ENCODE results near the gene RER1. TPM values are rescaled to one million over a fixed set of nuclear protein-coding genes. Genes with fewer than 3 reads are reported as not detected.

Gene RER1, protein sequence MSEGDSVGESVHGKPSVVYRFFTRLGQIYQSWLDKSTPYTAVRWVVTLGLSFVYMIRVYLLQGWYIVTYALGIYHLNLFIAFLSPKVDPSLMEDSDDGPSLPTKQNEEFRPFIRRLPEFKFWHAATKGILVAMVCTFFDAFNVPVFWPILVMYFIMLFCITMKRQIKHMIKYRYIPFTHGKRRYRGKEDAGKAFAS
- 56.7 and 64.4 TPM in 2 replicates for total RNA-seq

GRCh38 chr1:2391041-2391930 lies at the start of gene RER1, which contains the start of gene MORN1:
Gene RER1, plus strand, starts transcription at chr1:2391841. Its CDS starts 3,950 bp downstream, at chr1:2395791.
Gene MORN1, minus strand, starts transcription at chr1:2391554. Its CDS starts 21 bp downstream, at chr1:2391533.

GRCh38 chr1:2412395-2412772 lies 20.7 kb downstream of the RER1 start, which contains the start of gene PEX10:
Gene PEX10, minus strand, starts transcription at chr1:2412564. Its CDS starts 62 bp downstream, at chr1:2412502.

Other genes starting within 250 kb of the RER1 start
- 53.6 and 76.1 TPM in 2 replicates for gene FAAP20, start 197.1 kb upstream of the RER1 start, total RNA-seq
- gene SKI, start 163.5 kb upstream of the RER1 start, total RNA-seq: 36.0 and 46.5 TPM in 2 replicates
- gene MORN1, start 287 bp upstream of the RER1 start, total RNA-seq: 2.8 and 8.6 TPM in 2 replicates
- gene PEX10, start 20.7 kb downstream of the RER1 start, total RNA-seq: 45.3 and 46.5 TPM in 2 replicates
- 0.38 TPM in 1 of 2 replicates, not detected in the other for gene PLCH2, start 84.4 kb downstream of the RER1 start, total RNA-seq
- 18.8 and 30.0 TPM in 2 replicates for gene PANK4, start 134.8 kb downstream of the RER1 start, total RNA-seq
- gene HES5, start 138.4 kb downstream of the RER1 start, total RNA-seq: not detected in 2 replicates
- 5.9 and 8.1 TPM in 2 replicates for gene TNFRSF14, start 164.5 kb downstream of the RER1 start, total RNA-seq
- gene PRXL2B, start 194.9 kb downstream of the RER1 start, total RNA-seq: 27.8 and 35.7 TPM in 2 replicates
- gene MMEL1, start 241.2 kb downstream of the RER1 start, total RNA-seq: 0.38 TPM in 1 of 2 replicates, not detected in the other